Measurements from ENCODE around the gene FPR2.
"Not testable (repeated sequence)": the region's sequence is repeated elsewhere in the genome, so short reads cannot be mapped to it uniquely, and the experiment has no call there.

Gene FPR2

GRCh38 chr19:51803519-51803918, 42.5 kb downstream of the FPR2 start:
- Histone ChIP-seq H3K9me3 (ENCODE audit: control insufficient read depth, low read length) (peaks cover under 1% of the 10 kb centered on the region), H3K36me3 (ENCODE audit: control insufficient read depth, insufficient read depth, low read length) (no peaks in the 10 kb centered on the region), H3K4me1 (ENCODE audit: control insufficient read depth, insufficient read depth, low read length) (no peaks in the 10 kb centered on the region), H3K27ac (ENCODE audit: insufficient read depth, low read depth, low read length, poor library complexity, severe bottlenecking) (no peak overlapping the region), H3K4me3 (ENCODE audit: insufficient read depth, low read depth, low read length) (no peak overlapping the region), H3K27me3 (ENCODE audit: control insufficient read depth, insufficient read depth, low read length, poor library complexity, severe bottlenecking) (no peaks in the 10 kb centered on the region)
- 81 to 82% methylated on average over 3 to 4 of the region's 4 CpGs for WGBS, 2 experiments

DNA sequence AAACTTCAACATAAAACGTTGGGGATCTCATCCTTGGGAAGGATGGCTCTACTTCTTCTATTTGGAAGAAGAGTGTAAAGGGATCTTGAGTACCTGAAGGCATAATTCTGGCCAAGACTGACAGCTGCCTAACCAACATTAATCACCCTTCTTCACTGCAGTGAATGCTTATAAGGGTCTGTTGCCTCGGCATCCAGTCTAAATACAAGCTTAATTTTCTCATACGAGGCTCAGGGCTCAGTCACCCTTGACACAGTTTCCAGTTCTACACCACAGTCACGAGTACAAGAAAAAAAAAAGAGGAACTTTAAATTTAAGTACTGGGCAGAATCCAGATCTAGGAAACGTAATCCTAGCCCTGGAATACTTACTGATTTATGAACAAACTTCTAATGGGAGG, 43.0 kb downstream of the FPR2 start:
- Histone ChIP-seq H3K27me3 (ENCODE audit: control insufficient read depth, insufficient read depth, low read length, poor library complexity, severe bottlenecking) (no peaks in the 10 kb centered on the region), H3K27ac (ENCODE audit: insufficient read depth, low read depth, low read length, poor library complexity, severe bottlenecking) (no peak overlapping the region), H3K9me3 (ENCODE audit: control insufficient read depth, low read length) (no peaks in the 10 kb centered on the region), H3K4me1 (ENCODE audit: control insufficient read depth, insufficient read depth, low read length) (no peaks in the 10 kb centered on the region), H3K4me3 (ENCODE audit: insufficient read depth, low read depth, low read length) (no peak overlapping the region), H3K36me3 (ENCODE audit: control insufficient read depth, insufficient read depth, low read length) (no peaks in the 10 kb centered on the region)
- 67 to 79% methylated on average over 3 to 4 of the region's 5 CpGs for WGBS, 2 experiments

DNA sequence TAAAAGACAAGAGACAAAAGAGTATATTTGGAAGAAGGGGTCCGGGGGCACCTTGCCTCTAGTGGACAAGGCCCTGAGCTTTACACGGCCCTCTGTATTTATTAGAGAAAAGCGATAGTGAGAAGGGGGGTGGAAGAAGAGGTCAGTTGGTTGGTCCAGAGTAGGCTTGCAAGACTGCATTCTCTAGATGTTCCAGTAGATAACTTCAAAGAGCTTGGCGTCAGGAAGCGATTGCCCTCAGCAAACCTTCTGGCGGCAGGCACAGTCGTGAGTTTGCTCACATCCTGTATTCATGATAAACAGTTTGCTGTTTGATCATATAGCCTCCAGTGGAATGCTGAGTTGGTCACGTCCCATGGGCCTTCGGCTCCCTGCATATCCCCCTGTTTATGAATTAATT, 43.8 kb downstream of the FPR2 start:
- not testable (repeated sequence) for H3K4me1 ChIP-seq (ENCODE audit: control insufficient read depth, insufficient read depth, low read length); H3K9me3 ChIP-seq (ENCODE audit: control insufficient read depth, low read length); H3K36me3 ChIP-seq (ENCODE audit: control insufficient read depth, insufficient read depth, low read length); H3K27me3 ChIP-seq (ENCODE audit: control insufficient read depth, insufficient read depth, low read length, poor library complexity, severe bottlenecking); H3K27ac ChIP-seq (ENCODE audit: insufficient read depth, low read depth, low read length, poor library complexity, severe bottlenecking); H3K4me3 ChIP-seq (ENCODE audit: insufficient read depth, low read depth, low read length)
- 90 to 93% methylated on average over 9 of the region's 9 CpGs for WGBS, 2 experiments

DNA sequence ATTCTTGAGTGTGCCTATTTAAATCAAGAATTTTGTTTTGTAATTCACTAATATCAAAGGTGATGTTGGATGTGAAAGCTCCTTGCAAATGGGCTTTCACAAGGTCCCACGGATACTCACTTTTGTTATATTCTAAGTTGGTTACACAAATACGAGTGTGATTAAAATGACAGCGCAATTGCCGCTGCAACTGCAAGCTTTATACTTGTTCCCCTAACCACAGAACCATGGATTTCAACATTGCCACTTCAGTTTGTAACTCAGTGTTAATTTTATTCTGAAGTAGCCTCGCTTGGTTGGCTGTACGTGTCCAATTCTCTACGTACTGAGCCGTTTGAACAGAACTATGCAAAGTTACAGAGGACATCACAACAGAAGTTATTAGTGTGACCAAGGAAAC, 44.4 kb downstream of the FPR2 start:
- H3K9me3 ChIP-seq (ENCODE audit: control insufficient read depth, low read length); H3K4me1 ChIP-seq (ENCODE audit: control insufficient read depth, insufficient read depth, low read length); H3K36me3 ChIP-seq (ENCODE audit: control insufficient read depth, insufficient read depth, low read length); H3K4me3 ChIP-seq (ENCODE audit: insufficient read depth, low read depth, low read length); H3K27me3 ChIP-seq (ENCODE audit: control insufficient read depth, insufficient read depth, low read length, poor library complexity, severe bottlenecking); H3K27ac ChIP-seq (ENCODE audit: insufficient read depth, low read depth, low read length, poor library complexity, severe bottlenecking): not testable (repeated sequence)
- WGBS, 2 experiments = 89 to 91% methylated on average over 8 of the region's 8 CpGs

GRCh38 chr19:51806571-51806970, 45.6 kb downstream of the FPR2 start:
- H3K36me3 ChIP-seq (ENCODE audit: control insufficient read depth, insufficient read depth, low read length); H3K9me3 ChIP-seq (ENCODE audit: control insufficient read depth, low read length); H3K4me3 ChIP-seq (ENCODE audit: insufficient read depth, low read depth, low read length); H3K4me1 ChIP-seq (ENCODE audit: control insufficient read depth, insufficient read depth, low read length); H3K27ac ChIP-seq (ENCODE audit: insufficient read depth, low read depth, low read length, poor library complexity, severe bottlenecking); H3K27me3 ChIP-seq (ENCODE audit: control insufficient read depth, insufficient read depth, low read length, poor library complexity, severe bottlenecking): not testable (repeated sequence)
- 92 to 97% methylated on average over 3 to 5 of the region's 5 CpGs for WGBS, 2 experiments

DNA sequence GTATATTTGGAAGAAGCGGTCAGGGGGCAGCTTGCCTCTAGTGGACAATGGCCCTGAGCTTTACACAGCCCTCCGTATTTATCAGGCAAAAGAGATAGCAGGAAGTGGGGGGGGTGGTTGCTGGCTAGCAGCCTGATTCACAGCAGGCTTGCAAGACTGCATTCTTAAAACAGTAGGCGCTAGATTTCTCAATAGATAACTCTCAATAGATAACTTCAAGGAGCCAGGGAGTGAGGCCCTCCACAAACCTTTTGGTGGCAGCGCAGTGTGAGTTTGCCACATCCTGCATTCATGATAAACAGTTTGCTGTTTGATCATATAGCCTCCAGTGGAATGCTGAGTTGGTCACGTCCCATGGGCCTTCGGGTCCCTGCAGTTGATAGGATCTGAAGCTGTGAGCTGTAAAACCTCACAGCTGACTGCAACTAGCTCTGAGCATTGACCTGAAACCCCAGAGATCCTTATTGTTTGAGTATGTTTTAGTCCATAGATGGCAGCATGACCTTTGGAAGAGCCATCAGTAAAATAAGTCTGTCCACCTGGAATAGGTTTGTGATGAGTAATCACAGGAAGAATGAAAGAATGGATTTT, 46.2 kb downstream of the FPR2 start:
- Histone ChIP-seq H3K36me3 (ENCODE audit: control insufficient read depth, insufficient read depth, low read length) (no peaks in the 10 kb centered on the region), H3K27me3 (ENCODE audit: control insufficient read depth, insufficient read depth, low read length, poor library complexity, severe bottlenecking) (no peaks in the 10 kb centered on the region), H3K27ac (ENCODE audit: insufficient read depth, low read depth, low read length, poor library complexity, severe bottlenecking) (no peak overlapping the region), H3K4me1 (ENCODE audit: control insufficient read depth, insufficient read depth, low read length) (no peaks in the 10 kb centered on the region), H3K9me3 (ENCODE audit: control insufficient read depth, low read length) (no peaks in the 10 kb centered on the region), H3K4me3 (ENCODE audit: insufficient read depth, low read depth, low read length) (no peak overlapping the region)
- 65% methylated on average over 6 of the region's 6 CpGs for WGBS, 2 experiments

DNA sequence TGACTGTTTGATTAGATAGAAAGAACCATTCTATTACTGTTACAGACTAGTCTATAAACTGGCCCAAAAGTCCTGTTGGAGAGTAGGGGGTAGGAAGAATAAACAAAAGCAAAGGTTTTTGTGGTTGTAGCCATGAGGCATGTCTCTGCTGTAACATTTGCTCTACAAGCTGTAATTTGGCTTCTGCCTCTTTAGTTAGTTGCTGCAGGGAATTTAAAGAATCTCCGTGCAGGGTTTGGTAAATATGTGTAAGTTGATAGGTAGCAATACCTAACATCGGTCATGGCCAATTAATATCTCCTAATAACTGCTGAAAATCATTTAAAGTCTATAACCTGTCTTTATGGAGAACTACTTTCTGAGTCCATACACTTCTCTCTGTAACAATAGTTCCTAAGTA, 46.9 kb downstream of the FPR2 start:
- H3K9me3 ChIP-seq (ENCODE audit: control insufficient read depth, low read length) = no peaks in the 10 kb centered on the region
- WGBS, 2 experiments = 83 to 91% methylated on average over 1 of the region's 2 CpGs
- no peak overlapping the region for H3K27ac ChIP-seq (ENCODE audit: insufficient read depth, low read depth, low read length, poor library complexity, severe bottlenecking)

DNA sequence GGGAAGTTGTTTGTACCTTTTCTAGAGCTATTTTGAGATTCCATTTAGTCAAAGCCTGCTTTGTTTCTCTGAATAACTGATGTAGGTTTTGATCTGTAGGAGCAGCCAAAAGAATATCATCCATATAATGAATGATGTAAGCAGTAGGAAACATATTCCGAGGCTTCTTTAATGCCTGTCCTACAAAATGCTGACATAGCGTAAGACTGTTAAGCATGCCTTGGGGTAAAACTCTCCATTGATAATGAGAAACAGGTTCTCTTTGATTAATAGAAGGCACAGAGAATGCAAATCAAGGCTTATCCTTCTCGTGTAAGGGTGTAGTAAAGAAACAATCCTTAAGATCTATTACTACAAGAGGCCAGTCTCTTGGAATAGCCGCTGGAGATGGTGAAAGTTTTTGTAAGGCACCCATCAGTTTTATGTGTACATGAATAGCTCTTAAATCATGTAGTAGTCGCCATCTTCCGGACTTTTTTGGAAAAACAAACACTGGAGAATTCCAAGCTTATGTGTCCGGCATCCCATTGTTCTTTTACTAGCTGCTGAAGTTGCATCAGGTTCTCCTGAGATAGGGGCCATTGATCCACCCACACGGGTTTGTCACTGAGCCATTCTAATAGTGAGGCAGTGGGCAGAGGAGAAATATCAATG, 47.5 kb downstream of the FPR2 start:
- Histone ChIP-seq H3K27me3 (ENCODE audit: control insufficient read depth, insufficient read depth, low read length, poor library complexity, severe bottlenecking) (no peaks in the 10 kb centered on the region), H3K27ac (ENCODE audit: insufficient read depth, low read depth, low read length, poor library complexity, severe bottlenecking) (no peak overlapping the region), H3K4me3 (ENCODE audit: insufficient read depth, low read depth, low read length) (no peak overlapping the region), H3K36me3 (ENCODE audit: control insufficient read depth, insufficient read depth, low read length) (no peaks in the 10 kb centered on the region), H3K4me1 (ENCODE audit: control insufficient read depth, insufficient read depth, low read length) (no peaks in the 10 kb centered on the region), H3K9me3 (ENCODE audit: control insufficient read depth, low read length) (no peaks in the 10 kb centered on the region)
- 87 to 88% methylated on average over 8 of the region's 8 CpGs for WGBS, 2 experiments

More for the DNA sequence above, 46.9 kb downstream of the FPR2 start:
- no peaks in the 10 kb centered on the region for H3K27me3 ChIP-seq (ENCODE audit: control insufficient read depth, insufficient read depth, low read length, poor library complexity, severe bottlenecking)
- H3K4me3 ChIP-seq (ENCODE audit: insufficient read depth, low read depth, low read length) = no peak overlapping the region
- H3K36me3 ChIP-seq (ENCODE audit: control insufficient read depth, insufficient read depth, low read length) = no peaks in the 10 kb centered on the region
- no peaks in the 10 kb centered on the region for H3K4me1 ChIP-seq (ENCODE audit: control insufficient read depth, insufficient read depth, low read length)

DNA sequence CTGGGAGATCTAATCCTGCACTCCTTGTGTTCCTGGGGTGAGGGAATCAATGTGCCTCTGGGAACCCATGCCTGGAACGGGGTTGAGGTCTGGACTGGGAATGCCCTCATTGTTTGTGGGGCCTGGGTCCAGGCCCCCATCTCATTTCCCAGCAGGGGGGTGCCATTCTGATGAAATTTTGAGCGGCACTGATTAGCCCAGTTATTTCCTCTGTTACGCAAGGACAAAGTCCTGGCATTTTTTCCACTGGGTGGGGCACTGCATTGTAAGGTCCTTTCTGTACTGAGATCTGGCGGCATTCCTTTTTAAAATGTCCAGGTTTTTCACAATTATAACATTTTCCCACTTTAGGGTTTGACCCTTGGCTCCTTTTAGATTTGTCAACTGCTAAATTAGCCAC, 48.8 kb downstream of the FPR2 start:
- Histone ChIP-seq H3K36me3 (ENCODE audit: control insufficient read depth, insufficient read depth, low read length) (no peaks in the 10 kb centered on the region), H3K4me1 (ENCODE audit: control insufficient read depth, insufficient read depth, low read length) (no peaks in the 10 kb centered on the region), H3K27ac (ENCODE audit: insufficient read depth, low read depth, low read length, poor library complexity, severe bottlenecking) (no peak overlapping the region), H3K9me3 (ENCODE audit: control insufficient read depth, low read length) (peaks cover under 1% of the 10 kb centered on the region), H3K4me3 (ENCODE audit: insufficient read depth, low read depth, low read length) (no peak overlapping the region), H3K27me3 (ENCODE audit: control insufficient read depth, insufficient read depth, low read length, poor library complexity, severe bottlenecking) (no peaks in the 10 kb centered on the region)
- WGBS, 2 experiments = 81% methylated on average over 4 of the region's 4 CpGs

DNA sequence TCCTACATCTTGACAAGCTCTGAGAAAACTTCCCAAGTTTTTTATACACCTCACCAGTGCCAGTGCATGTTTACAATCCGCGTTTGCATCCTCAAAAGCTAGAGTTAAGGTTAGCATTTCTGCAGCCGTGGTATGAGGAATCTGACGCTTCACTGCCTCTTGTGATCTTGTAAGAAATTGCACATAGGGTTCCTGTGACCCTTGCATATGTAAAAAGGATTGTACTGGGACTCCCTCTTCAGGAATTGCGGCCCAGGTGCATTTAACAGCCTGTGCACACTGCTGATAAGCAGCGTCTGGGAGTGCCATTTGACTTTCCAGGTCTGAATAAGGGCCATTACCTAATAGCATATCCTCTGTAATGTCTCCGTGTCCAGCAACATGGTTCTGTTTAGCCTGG, 49.2 kb downstream of the FPR2 start:
- Histone ChIP-seq H3K36me3 (ENCODE audit: control insufficient read depth, insufficient read depth, low read length) (no peaks in the 10 kb centered on the region), H3K27ac (ENCODE audit: insufficient read depth, low read depth, low read length, poor library complexity, severe bottlenecking) (no peak overlapping the region), H3K4me3 (ENCODE audit: insufficient read depth, low read depth, low read length) (no peak overlapping the region), H3K4me1 (ENCODE audit: control insufficient read depth, insufficient read depth, low read length) (no peaks in the 10 kb centered on the region), H3K9me3 (ENCODE audit: control insufficient read depth, low read length) (peaks cover 3% of the 10 kb centered on the region), H3K27me3 (ENCODE audit: control insufficient read depth, insufficient read depth, low read length, poor library complexity, severe bottlenecking) (no peaks in the 10 kb centered on the region)
- 85 to 87% methylated on average over 7 of the region's 7 CpGs for WGBS, 2 experiments

Data from ectodermal cell (in vitro differentiated cells).